GM21381 (cell line): ENCODE measurements around the gene ZFHX3.

Experiments
- ATAC-seq: cut with Tn5 transposase; IDR thresholded peaks from one replicate; pipeline ENCODE4 v1.9.1; 2021; ENCODE audit warnings: mild to moderate bottlenecking, moderate library complexity; ENCODE audit not compliant: unreplicated experiment

Gene ZFHX3

DNA sequence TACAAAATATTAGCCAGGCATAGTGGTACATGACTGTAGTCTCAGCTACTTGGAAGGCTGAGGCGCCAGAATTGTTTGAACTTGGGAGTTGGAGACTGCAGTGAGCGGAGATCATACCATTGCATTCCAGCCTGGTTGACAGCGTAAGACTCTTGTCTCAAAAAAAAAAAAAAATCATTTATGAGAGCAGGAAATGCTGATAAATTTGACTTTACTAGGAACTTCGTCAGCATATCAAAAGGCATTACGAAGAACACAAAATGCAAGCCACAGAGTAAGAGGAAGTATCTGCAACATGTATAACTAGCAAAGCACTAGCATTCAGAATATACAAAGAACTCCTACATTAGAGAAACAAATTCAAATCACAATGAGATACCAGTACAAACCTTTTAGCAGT lies 279.3 kb downstream of the ZFHX3 start:
- no peak for ATAC-seq

DNA sequence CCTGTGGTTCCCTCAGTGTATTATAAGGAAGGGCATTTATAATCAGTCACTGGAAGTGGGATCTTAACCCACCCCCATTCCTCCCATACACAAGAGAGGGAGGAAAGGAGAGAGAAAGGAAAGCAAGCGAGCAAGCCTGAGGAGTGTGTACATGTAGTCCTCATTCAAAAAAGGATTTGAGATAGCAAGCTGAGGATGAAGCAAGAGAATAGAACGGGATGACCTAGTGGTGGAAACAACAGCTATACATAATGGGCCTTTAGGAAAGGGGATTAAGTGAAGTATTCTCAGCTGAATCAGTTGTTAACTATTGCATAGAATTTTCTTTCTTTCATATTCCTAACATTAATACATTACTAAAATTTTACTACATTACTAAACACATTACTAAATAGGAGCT lies 281.4 kb downstream of the ZFHX3 start:
- no peak for ATAC-seq

DNA sequence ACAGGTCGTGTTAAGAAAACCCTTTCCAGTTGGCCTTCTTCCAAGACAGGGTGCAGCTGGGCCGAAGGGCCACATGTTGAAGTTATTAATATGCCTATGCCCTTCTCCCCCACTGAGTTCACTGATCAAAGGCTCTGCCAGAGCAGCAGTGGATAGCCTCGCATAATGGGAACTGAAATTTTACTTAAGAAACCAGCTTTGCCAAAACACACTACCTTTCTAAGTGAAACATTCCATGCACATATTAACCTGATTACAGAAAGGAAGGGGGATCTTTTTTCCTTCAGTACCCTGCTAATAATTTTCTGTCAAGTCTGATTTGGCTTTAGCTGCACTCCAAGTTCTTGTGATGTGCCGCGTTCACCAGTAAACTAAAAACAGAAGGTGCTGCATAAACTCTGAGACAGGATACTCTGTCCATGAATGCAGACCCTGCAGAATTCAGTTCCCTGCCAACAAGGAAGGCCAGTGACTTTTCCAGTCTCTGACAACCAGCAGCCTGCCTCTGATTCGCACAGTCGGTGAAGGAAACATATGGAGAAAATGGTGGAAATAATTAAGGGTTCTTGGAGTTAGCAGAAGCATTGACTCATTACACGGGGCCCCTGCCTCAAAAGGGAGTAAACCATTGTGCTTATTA lies 283.8 kb downstream of the ZFHX3 start:
- ATAC-seq = no peak

DNA sequence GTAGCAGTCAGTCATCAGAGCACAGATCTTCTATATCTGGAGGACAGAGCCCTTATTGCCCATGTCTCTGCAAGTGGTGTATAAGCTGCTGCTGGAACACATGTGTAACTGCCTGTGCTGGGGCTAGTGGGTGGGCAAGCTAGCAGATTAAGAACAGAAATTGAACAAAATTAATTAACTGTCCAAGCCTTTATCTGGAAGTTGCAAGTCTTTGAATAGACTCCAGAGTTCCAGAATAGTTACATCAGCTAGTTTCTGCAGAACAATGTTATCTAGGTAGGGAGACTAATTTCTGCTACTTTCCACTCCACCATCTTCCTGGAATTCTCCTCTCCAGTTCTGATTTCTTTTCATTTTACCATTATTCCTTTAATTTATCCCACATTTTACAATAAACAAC lies 287.3 kb downstream of the ZFHX3 start:
- ATAC-seq = no peak

DNA sequence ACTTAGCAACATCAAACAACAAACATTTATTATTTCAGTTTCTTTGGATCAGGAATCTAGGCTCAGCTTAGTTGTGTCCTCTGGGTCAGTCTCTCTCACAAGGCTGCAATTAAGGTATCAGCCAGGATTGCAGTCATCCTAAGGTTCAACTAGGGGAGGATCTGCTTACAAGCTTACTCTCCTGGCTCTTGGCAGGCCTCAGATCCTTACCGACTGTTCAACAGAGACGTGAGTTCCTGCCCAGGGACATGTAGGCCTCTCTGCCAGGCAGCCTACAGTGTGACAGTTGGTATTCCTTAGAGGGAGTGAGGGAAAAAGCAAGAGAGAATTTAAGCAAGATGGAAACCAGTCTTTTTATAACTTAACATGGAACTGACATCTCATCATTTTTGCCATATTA lies 294.0 kb downstream of the ZFHX3 start:
- no peak for ATAC-seq

DNA sequence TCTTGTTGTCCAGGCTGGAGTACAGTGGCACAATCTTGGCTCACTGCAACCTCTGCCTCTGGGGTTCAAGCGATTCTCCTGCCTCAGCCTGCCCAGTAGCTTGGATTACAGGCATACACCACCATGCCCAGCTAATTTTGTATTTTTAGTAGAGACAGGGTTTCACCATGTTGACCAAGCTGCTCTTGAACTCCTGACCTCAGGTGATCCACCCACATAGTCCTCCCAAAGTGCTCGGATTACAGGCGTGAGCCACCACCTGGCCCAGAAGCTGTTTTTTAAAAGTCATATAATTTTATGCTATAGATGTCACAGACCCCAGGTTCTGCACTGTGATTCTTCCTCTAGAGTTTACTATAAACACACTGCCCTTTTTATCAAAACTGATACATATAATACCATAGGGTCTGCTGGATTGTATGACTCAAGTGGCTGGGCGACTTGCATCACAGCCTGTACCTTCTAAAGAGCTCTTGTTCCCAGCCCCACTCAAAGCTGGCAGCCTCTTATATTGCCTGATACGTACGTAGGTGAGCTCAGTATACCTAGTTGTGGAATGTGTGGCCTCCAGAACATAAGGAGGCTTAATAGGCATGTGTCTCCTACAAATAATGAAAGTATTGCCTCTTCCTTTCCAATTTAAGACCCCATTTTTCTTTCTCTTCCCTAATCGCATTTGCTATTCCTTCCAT lies 295.8 kb downstream of the ZFHX3 start:
- no peak for ATAC-seq

DNA sequence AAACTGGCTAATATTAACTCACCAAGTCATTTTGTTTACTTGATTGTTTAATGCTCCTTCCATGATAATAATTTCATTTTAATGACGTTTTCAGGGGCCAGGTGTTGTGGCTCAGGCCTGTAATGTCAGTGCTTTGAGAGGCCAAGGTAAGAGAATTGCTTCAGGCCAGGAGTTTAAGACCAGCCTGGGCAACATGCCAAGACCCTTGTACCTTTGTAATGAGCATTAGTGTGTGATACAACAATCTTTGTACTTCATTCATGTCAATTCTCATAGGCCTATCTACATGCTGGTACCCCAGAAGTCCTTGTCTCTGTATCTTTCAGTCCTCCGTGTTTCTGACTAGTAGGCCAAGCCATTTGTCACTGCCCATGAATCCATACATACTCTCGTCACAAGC lies 296.9 kb downstream of the ZFHX3 start:
- no peak for ATAC-seq

DNA sequence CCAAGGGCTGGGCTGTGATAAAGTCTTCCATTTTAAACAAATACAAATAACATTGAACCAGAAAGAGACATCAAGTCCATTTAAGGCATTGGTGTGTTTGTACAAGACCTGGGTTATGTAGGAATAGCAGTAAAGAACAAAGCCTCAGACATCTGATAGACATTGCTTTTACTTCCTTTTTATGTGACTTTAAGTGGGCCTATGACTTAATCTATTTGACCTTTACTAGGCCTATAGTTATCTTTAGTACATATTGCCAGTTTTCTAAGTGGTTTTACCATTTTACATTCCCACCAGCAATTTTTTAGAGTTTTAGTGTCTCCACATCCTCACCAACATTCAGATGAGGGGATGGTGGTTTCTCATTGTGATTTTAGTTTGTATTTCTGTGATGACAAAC lies 298.8 kb downstream of the ZFHX3 start:
- no peak for ATAC-seq

DNA sequence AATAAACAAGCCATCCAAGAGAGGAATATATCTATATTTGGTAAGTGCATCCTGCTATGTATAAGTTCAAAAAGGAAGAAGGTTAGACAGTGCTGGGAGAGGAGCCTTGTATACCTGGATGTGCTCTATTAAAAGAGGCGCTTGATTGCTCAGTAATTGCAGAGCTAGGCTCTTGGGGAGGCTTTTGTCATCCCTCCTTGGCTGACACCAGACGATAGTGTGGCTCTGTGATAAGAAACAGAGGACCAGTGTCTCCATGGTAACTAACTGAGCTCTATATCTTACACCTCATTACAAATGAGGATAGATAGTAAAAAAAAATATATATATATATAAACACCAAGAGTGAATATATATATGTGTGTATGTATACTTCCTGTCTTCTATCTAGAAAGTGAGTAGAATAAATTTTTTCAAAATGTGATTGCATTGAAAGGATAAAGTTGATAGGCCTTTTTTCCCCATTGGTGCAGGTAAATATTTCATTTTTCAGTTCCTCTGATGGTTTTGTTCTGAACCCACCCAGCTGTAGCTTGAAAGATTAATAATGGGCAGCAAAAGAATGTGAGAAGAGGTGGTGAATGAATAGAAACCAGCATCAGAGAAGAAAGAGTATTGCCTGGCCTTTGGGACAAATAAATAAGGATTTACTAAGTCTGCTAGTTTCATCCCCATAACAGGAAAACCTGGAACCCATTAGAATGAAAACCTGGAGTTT lies 303.7 kb downstream of the ZFHX3 start:
- ATAC-seq = peak; percentile 53

DNA sequence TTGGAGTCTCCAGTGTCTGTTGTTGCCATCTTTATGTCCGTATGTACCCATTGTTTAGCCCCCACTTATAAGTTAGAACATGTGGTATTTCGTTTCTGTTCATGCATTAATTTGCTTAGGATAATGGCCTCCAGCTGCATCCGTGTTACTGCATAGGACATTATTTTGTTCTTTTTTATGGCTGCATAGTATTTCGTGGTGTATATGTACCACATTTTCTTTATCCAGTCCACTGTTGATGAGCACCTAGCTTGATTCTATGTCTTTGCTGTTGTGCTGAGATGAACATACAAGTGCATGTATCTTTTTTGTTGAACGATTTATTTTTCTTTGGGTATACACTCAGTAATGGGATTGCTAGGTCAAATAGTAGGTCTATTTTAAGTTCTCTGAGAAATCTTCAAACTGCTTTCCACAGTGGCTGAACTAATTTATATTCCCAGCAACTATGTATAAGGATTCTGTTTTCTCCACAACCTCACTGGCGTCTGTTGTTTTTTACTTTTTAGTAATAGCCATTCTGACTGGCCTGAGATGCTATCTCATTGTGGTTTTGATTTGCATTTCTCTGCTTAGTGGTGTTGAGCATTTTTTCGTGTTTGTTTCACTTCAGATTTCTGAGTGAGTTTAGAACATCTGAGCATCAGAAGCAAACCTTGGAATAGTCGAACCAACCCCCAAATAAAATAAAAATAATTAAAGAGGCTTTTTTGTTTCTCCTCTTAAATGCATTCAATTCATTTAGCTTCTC lies 304.7 kb downstream of the ZFHX3 start:
- ATAC-seq = peak; percentile 76

DNA sequence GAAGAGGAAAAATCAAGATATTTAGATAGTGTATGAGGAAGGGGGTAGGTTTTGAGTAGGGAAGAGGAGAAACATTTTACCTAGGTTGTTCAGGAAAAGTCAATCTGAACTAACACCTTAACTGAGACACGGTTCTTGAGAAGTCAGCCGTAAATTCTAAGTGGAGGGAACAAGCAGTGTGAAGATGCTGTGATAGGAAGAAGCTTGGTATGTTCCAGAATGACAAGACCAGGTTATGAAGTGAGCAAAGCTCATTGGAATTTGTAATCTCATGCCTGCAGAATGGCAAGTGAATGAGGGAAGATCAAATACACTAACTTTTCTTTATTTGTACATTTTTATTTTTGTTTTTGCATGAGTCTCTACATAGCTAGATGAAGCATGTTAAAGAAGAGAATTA lies 307.6 kb downstream of the ZFHX3 start:
- no peak for ATAC-seq

DNA sequence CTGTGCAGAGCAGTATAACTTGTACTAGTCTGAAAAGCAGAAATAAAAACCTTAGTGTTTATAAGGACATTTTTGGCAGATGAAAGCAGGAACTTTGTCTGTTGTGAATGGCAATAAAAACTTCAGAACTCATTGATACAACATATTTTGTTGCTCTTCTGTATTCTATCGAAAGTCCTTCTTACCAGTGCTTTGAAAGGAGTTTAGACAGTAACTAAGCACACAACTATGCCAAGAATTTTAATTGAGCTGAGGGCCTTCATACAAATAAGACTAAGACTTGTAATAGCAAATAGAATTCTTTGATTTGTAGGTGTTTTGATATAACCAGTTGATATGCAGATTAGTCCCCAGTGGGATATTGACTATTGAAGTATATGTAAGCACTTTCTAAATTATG lies 308.4 kb downstream of the ZFHX3 start:
- no peak for ATAC-seq

DNA sequence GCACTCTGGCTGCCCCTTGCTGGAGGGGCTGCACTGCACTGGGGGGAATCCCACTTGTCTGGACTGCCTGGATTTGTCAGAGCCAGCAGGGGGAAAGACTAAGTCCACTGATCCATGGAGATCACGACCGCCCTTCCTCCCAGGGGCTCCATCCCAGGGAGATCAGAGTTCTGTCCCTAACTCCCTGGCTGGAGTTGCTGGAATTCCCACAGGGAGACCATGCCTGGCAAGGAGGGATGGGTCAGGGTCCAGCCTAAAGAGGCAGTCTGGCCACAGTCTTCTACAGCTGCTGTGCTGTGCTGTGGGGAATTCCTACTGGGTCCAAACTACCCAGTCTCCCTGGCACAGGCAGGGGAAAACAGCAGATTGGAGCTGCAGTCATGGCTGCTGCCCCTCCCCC lies 311.9 kb downstream of the ZFHX3 start:
- no peak for ATAC-seq
